AG09309 (cell line): Measurements from ENCODE around the gene ASPM.

Experiments used
- DNase-seq: peaks from one replicate; pipeline ENCODE4 v3.0.0-alpha.2; 2010; ENCODE audit warnings: low read depth
- H3K4me3 ChIP-seq: 2 replicates; pipeline ENCODE4 v1.5.1; 2011; ENCODE audit warnings: mild to moderate bottlenecking, low read depth, low read length, moderate library complexity; ENCODE audit not compliant: control insufficient read depth
- TF ChIP-seq, protein P1 (sequence below): IDR thresholded peaks from 2 replicates; pipeline ENCODE4 v1.5.1; 2011; ENCODE audit warnings: mild to moderate bottlenecking, low read depth, low read length, inconsistent platforms; ENCODE audit not compliant: insufficient read depth, control insufficient read depth; ENCODE audit errors: missing control alignments

The ASPM gene

DNA sequence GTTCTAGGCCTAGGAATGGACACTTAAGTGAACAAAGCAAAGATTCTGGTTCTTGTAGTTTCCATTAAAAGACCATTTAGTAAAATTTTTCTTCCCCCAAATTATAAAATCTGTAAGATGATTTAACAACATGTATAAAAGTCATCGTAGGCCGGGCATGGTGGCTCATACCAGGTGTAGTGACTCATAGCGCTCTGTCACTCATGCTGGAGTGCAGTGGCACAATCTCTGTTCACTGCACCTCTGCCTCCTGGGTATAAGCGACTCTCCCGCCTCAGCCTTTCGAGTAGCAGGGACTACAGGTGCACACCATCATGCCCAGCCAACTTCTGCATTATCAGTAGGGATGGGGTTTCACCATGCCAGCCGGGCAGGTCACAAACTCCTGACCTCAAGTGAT lies 9.1 kb downstream of the ASPM start:
- H3K4me3 ChIP-seq = no peak overlapping the region
- TF ChIP-seq, protein P1, sequence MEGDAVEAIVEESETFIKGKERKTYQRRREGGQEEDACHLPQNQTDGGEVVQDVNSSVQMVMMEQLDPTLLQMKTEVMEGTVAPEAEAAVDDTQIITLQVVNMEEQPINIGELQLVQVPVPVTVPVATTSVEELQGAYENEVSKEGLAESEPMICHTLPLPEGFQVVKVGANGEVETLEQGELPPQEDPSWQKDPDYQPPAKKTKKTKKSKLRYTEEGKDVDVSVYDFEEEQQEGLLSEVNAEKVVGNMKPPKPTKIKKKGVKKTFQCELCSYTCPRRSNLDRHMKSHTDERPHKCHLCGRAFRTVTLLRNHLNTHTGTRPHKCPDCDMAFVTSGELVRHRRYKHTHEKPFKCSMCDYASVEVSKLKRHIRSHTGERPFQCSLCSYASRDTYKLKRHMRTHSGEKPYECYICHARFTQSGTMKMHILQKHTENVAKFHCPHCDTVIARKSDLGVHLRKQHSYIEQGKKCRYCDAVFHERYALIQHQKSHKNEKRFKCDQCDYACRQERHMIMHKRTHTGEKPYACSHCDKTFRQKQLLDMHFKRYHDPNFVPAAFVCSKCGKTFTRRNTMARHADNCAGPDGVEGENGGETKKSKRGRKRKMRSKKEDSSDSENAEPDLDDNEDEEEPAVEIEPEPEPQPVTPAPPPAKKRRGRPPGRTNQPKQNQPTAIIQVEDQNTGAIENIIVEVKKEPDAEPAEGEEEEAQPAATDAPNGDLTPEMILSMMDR = no peak
- no peak for DNase-seq

DNA sequence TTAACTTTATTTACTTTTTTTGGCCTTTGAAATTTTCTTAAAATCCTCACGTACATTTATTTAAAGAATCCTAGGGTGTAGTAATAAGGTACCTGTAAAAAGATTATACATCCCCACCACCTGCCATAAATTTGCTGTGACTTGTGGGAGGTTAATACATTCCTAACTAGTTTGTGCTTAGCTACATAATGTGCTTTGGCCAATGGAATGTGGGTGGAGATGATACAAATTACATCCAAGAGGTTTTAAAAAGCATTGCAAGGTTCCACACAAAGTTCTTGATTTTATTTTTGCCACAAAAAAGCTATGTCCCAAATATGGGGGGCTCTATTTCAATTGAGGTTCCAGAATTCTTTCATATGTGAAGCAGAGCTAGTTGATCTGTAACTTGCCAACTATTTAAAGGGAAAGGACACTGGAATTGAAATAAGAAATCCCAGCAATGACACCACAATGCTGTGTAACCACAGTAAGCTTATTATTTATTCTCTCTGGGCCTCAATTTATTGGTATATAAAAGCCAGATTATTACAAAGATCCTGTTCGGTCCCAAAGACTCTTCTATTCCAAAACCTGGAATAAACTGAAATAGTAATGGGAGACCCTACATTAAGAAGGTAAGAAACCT lies 15.7 kb downstream of the ASPM start:
- no peak overlapping the region for H3K4me3 ChIP-seq
- TF ChIP-seq, protein P1 = no peak
- DNase-seq = no peak

DNA sequence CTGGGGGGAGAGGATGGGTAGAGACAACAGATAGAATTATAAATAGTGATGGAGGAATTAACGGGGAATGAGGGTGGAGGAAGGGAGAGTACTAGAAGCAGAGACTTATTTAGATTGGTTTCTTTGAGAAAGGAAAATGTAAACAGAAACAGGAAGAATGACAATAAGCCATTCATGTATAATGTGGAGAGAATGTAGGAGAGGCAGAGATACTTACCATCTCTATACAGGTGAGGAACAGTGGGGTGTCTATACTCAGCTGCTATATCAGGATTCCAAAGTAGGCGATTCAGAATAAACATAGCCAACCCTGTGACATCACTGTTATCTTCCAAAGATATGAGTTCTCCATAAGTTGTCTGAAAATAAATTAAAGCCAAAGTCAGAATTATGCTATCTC lies 16.8 kb downstream of the ASPM start:
- TF ChIP-seq, protein P1 = no peak
- no peak overlapping the region for H3K4me3 ChIP-seq
- no peak for DNase-seq

DNA sequence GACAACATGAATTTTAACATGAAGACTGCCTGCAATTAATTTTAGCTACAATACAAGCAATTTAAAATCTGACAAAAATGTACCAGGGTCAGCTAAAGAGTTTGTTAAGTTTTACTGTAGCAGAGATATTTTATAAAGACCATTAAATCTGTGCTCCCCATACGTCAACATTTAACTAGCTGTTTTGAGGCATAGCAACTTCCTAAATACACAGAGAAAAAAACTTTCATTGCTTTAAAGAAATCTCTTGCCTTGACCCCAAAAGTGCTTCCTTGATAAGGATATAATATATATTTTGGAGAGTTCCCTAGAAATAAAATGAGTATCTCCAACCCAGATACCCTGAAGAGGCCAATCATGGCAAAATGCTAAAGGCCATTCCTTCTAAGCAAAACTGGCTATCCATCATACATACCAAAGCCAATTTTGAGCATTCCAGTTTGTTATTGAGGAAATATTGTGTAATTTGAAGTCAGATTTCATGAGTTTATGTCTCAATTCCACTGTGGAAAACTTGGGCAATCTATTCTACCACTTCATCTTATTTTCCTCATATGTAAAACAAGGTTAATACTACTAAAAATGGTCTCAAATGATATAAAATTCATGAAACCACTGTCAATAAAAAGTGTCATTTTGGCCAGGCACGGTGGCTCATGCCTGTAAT lies 19.1 kb downstream of the ASPM start:
- TF ChIP-seq, protein P1 = no peak
- DNase-seq = peak; percentile 61
- H3K4me3 ChIP-seq = no peak overlapping the region

DNA sequence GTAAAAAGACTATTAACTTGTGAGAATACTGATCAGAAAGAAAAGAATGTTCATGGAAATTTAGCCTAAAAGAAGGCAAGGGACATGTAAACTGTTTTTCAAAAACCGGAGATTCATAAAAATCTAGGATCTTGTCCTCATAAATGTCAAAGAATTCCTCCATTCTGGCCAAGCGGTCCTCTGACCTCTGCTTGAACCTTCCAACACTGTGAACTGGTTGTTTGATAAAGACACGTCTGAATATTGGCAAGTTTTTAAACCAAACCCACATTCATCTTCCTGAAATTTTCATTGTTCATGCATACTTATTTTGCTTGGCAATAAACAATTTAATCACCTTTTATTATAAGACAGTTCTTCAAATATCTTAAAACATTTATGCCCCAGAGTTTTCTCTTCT lies 19.8 kb downstream of the ASPM start:
- H3K4me3 ChIP-seq = no peak overlapping the region
- DNase-seq = no peak
- TF ChIP-seq, protein P1 = no peak

DNA sequence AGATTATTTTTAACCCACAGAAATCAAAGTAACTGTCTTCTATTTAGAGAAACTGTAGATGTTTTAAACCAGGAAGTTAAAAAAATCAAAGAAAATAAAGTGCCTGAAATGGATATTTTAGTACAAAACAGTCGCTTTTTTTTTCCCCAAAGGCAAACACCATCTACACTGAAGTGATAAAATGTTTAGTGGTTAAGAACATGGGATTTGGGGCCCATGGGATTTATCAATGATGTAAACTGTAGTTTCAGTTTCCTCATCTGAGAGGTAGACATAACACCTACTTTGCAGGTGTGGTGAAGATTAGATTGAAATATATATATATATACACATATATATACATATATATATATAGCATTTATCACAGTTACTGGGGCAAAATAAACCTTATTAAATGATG lies 22.1 kb downstream of the ASPM start:
- TF ChIP-seq, protein P1 = no peak
- H3K4me3 ChIP-seq = no peak overlapping the region
- DNase-seq = no peak
